ENCODE data around the gene MYB.
A peak's percentile ranks its signal among the peaks of the same experiment; 100 is the strongest.

MYB gene

DNA sequence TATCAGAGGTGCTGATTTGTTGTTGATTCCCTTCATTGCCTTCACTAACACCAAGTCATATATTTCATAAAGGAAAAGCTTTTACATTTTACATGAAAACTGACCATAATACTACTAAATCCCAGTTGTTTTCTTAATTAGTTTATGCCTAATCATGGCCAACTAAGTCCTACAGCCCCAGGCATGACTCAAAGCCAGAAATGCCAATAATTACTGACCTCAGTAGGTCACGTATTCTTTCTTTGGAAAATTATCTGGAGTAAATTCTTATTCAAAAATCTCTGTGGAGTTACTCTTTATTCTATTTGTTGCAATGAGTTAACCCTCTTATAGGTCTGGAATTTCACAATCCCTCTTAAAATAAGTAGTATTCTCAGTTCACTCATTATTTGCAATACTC is 13.5 kb upstream of the MYB start:
- no peak overlapping the region for H3K4me3 ChIP-seq (ENCODE audit: low read length)
- no peaks in the 10 kb centered on the region for H3K27me3 ChIP-seq (ENCODE audit: control insufficient read depth, insufficient read depth, low read length)
- no peaks in the 10 kb centered on the region for H3K4me1 ChIP-seq (ENCODE audit: control insufficient read depth, low read depth, low read length)
- H3K9ac ChIP-seq (ENCODE audit: low read length) = no peak overlapping the region
- no peaks in the 10 kb centered on the region for H3K9me3 ChIP-seq (ENCODE audit: control insufficient read depth, low read depth, low read length)
- no peaks in the 10 kb centered on the region for H3K36me3 ChIP-seq (ENCODE audit: control insufficient read depth, low read depth, low read length)
- no peak overlapping the region for H3K27ac ChIP-seq (ENCODE audit: low read length)

GRCh38 chr6:135168766-135169165 is 12.3 kb upstream of the MYB start:
- no peaks in the 10 kb centered on the region for H3K4me1 ChIP-seq (ENCODE audit: control insufficient read depth, low read depth, low read length)
- H3K4me3 ChIP-seq (ENCODE audit: low read length) = no peak overlapping the region
- no peaks in the 10 kb centered on the region for H3K36me3 ChIP-seq (ENCODE audit: control insufficient read depth, low read depth, low read length)
- H3K27ac ChIP-seq (ENCODE audit: low read length) = no peak overlapping the region
- H3K9ac ChIP-seq (ENCODE audit: low read length) = no peak overlapping the region
- no peaks in the 10 kb centered on the region for H3K27me3 ChIP-seq (ENCODE audit: control insufficient read depth, insufficient read depth, low read length)
- H3K9me3 ChIP-seq (ENCODE audit: control insufficient read depth, low read depth, low read length) = no peaks in the 10 kb centered on the region

GRCh38 chr6:135170238-135170637 is 10.9 kb upstream of the MYB start:
- Histone ChIP-seq H3K27ac (ENCODE audit: low read length) (no peak overlapping the region), H3K36me3 (ENCODE audit: control insufficient read depth, low read depth, low read length) (no peaks in the 10 kb centered on the region), H3K4me1 (ENCODE audit: control insufficient read depth, low read depth, low read length) (no peaks in the 10 kb centered on the region), H3K27me3 (ENCODE audit: control insufficient read depth, insufficient read depth, low read length) (no peaks in the 10 kb centered on the region), H3K9ac (ENCODE audit: low read length) (no peak overlapping the region), H3K4me3 (ENCODE audit: low read length) (no peak overlapping the region), H3K9me3 (ENCODE audit: control insufficient read depth, low read depth, low read length) (no peaks in the 10 kb centered on the region)

DNA sequence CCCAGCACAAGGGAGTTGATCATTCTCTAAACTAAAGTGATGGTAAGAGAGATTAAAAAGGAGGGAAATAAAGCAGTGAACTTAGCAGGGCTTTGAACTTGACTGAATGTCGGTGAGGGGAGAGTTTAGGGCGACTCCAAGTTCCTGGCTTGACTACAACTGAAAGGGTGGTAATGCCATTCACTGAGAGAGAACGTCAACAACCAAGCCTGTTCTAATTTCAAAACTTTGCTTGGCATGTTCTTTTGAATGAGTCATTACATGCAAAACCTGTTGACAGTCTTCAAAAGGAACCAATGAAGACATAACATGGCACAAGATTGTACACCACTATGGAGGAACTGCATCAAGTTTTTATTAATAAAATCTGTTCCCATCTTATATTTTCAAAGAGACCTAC is 10.3 kb upstream of the MYB start:
- Histone ChIP-seq H3K9me3 (ENCODE audit: control insufficient read depth, low read depth, low read length) (no peaks in the 10 kb centered on the region), H3K4me3 (ENCODE audit: low read length) (no peak overlapping the region), H3K36me3 (ENCODE audit: control insufficient read depth, low read depth, low read length) (no peaks in the 10 kb centered on the region), H3K27me3 (ENCODE audit: control insufficient read depth, insufficient read depth, low read length) (no peaks in the 10 kb centered on the region), H3K4me1 (ENCODE audit: control insufficient read depth, low read depth, low read length) (no peaks in the 10 kb centered on the region), H3K9ac (ENCODE audit: low read length) (no peak overlapping the region), H3K27ac (ENCODE audit: low read length) (no peak overlapping the region)

DNA sequence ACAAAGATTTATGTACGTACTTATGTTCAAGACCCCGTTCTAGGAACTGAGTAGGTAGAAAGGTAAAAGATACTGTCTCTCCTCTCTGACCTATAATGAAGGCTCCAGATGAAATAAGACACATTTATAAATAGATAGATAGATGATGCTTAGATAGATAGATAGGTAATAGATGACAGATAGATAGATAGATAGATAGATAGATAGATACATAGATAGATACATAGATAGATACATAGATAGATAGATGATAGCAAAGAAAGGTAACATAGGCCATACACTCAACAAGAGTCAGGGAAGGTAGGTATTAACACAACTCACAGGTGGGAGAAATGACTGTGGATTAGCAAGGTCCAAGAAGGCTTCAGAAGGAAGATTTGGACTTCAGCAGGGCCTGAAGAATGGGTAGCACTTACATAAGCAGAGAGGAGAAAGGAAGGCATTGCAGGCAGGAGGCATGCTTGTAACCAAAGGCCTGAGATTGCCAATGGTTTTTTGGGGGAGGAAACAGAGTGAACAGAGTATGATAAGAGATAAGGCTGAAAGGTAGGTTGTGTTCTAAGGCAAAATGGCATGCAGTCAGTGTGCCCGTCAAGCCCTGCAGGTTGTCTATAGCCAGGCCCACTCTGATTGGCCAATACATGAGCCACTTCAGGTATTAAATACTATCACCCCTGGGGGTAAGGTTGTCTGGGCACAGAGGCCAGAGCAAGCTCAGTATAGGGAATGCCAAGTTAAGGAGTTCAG is 7.7 kb upstream of the MYB start:
- Histone ChIP-seq H3K4me3 (ENCODE audit: low read length) (no peak overlapping the region), H3K27ac (ENCODE audit: low read length) (no peak overlapping the region), H3K36me3 (ENCODE audit: control insufficient read depth, low read depth, low read length) (no peaks in the 10 kb centered on the region), H3K9ac (ENCODE audit: low read length) (no peak overlapping the region), H3K27me3 (ENCODE audit: control insufficient read depth, insufficient read depth, low read length) (no peaks in the 10 kb centered on the region), H3K9me3 (ENCODE audit: control insufficient read depth, low read depth, low read length) (no peaks in the 10 kb centered on the region), H3K4me1 (ENCODE audit: control insufficient read depth, low read depth, low read length) (no peaks in the 10 kb centered on the region)

- Histone ChIP-seq H3K36me3 (ENCODE audit: control insufficient read depth, low read depth, low read length) (no peaks in the 10 kb centered on the region), H3K9ac (ENCODE audit: low read length) (no peak overlapping the region), H3K27me3 (ENCODE audit: control insufficient read depth, insufficient read depth, low read length) (no peaks in the 10 kb centered on the region), H3K4me3 (ENCODE audit: low read length) (no peak overlapping the region), H3K4me1 (ENCODE audit: control insufficient read depth, low read depth, low read length) (no peaks in the 10 kb centered on the region), H3K9me3 (ENCODE audit: control insufficient read depth, low read depth, low read length) (no peaks in the 10 kb centered on the region), H3K27ac (ENCODE audit: low read length) (no peak overlapping the region)
Measured at GRCh38 chr6:135173989-135174484, 7.1 kb upstream of the MYB start.

GRCh38 chr6:135176058-135176457 is 5.0 kb upstream of the MYB start:
- Histone ChIP-seq H3K9ac (ENCODE audit: low read length) (no peak overlapping the region), H3K27ac (ENCODE audit: low read length) (no peak overlapping the region), H3K4me3 (ENCODE audit: low read length) (no peak overlapping the region), H3K27me3 (ENCODE audit: control insufficient read depth, insufficient read depth, low read length) (peaks cover 7% of the 10 kb centered on the region), H3K4me1 (ENCODE audit: control insufficient read depth, low read depth, low read length) (peaks cover 3% of the 10 kb centered on the region), H3K9me3 (ENCODE audit: control insufficient read depth, low read depth, low read length) (no peaks in the 10 kb centered on the region), H3K36me3 (ENCODE audit: control insufficient read depth, low read depth, low read length) (no peaks in the 10 kb centered on the region)

- no peak overlapping the region for H3K4me3 ChIP-seq (ENCODE audit: low read length)
- peaks cover 7% of the 10 kb centered on the region for H3K27me3 ChIP-seq (ENCODE audit: control insufficient read depth, insufficient read depth, low read length)
- H3K9ac ChIP-seq (ENCODE audit: low read length) = no peak overlapping the region
- H3K36me3 ChIP-seq (ENCODE audit: control insufficient read depth, low read depth, low read length) = no peaks in the 10 kb centered on the region
- H3K9me3 ChIP-seq (ENCODE audit: control insufficient read depth, low read depth, low read length) = no peaks in the 10 kb centered on the region
- no peak overlapping the region for H3K27ac ChIP-seq (ENCODE audit: low read length)
- peaks cover 3% of the 10 kb centered on the region for H3K4me1 ChIP-seq (ENCODE audit: control insufficient read depth, low read depth, low read length)
Measured at GRCh38 chr6:135176464-135176863, 4.6 kb upstream of the MYB start.

GRCh38 chr6:135179372-135179771 is 1.7 kb upstream of the MYB start:
- peaks cover 8% of the 10 kb centered on the region for H3K4me1 ChIP-seq (ENCODE audit: control insufficient read depth, low read depth, low read length)
- no peaks in the 10 kb centered on the region for H3K36me3 ChIP-seq (ENCODE audit: control insufficient read depth, low read depth, low read length)
- H3K9ac ChIP-seq (ENCODE audit: low read length) = no peak overlapping the region
- no peak overlapping the region for H3K4me3 ChIP-seq (ENCODE audit: low read length)
- H3K27ac ChIP-seq (ENCODE audit: low read length) = no peak overlapping the region
- H3K27me3 ChIP-seq (ENCODE audit: control insufficient read depth, insufficient read depth, low read length) = peaks cover 36% of the 10 kb centered on the region
- no peaks in the 10 kb centered on the region for H3K9me3 ChIP-seq (ENCODE audit: control insufficient read depth, low read depth, low read length)

DNA sequence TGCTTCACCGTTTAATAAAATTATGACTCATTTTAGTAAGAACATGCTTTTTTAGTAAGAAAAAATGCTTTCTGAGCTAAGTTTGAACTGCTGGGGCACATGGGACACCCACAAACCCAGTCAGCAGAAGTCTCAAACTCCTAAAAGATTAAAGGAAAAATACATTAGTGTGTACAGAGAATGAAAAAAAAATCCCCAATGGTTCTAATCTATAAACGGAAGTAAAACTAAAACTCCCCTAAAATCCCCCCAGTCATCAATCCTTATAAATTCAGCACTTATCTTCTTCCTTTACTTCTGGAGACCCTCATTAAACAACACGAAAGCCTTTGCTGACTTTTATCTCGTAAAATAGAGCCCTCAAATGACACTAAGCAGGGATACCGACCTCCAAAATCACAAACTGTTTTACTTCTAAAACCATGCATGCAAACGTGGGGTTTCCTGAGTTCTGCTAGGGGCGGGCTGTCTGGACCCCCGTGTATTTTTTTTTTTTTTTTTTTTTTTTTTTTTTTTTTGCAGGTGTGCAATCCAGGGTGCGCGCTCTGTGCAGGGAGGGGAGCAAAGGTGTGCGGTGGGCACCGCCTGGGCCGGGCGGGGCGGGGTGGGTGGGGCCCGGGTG is 1.1 kb upstream of the MYB start:
- Histone ChIP-seq H3K4me3 (ENCODE audit: low read length) (peak overlapping the region; percentile 82), H3K9ac (ENCODE audit: low read length) (no peak overlapping the region), H3K9me3 (ENCODE audit: control insufficient read depth, low read depth, low read length) (no peaks in the 10 kb centered on the region), H3K4me1 (ENCODE audit: control insufficient read depth, low read depth, low read length) (peaks cover 10% of the 10 kb centered on the region), H3K27ac (ENCODE audit: low read length) (no peak overlapping the region), H3K36me3 (ENCODE audit: control insufficient read depth, low read depth, low read length) (no peaks in the 10 kb centered on the region), H3K27me3 (ENCODE audit: control insufficient read depth, insufficient read depth, low read length) (peaks cover 43% of the 10 kb centered on the region)

DNA sequence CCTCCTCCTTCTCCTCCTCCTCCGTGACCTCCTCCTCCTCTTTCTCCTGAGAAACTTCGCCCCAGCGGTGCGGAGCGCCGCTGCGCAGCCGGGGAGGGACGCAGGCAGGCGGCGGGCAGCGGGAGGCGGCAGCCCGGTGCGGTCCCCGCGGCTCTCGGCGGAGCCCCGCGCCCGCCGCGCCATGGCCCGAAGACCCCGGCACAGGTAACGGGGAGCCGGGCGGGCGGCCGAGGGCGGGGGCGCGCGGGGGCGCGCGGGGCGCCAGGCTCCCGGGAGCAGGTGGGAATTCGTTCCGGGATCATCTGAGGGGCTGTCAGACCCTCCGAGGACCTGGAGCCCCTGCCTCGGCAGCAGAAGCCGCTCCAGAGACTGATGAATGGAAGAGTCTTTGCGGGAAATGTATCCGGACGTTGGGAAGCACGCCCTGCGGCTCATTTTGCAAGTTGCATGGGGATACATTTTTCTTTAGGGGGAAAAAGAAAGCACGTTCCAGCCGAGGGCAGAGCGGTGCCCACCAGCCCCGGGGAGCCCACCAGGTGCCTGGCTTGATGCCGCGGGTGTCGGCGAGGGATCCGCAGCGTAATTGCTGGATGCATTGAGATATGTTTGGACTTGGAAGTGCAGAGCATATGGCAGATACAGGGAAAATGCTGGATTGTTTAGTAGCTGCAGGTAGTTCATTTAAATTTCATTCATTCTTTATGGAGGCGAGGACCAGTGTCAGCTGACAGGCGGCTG is 394 bp downstream of the MYB start:
- H3K4me1 ChIP-seq (ENCODE audit: control insufficient read depth, low read depth, low read length) = peaks cover 10% of the 10 kb centered on the region
- no peak overlapping the region for H3K27ac ChIP-seq (ENCODE audit: low read length)
- peak overlapping the region; percentile 81 for H3K4me3 ChIP-seq (ENCODE audit: low read length)
- H3K9ac ChIP-seq (ENCODE audit: low read length) = peak overlapping the region; percentile 15
- H3K36me3 ChIP-seq (ENCODE audit: control insufficient read depth, low read depth, low read length) = peaks cover 3% of the 10 kb centered on the region
- H3K9me3 ChIP-seq (ENCODE audit: control insufficient read depth, low read depth, low read length) = no peaks in the 10 kb centered on the region
- H3K27me3 ChIP-seq (ENCODE audit: control insufficient read depth, insufficient read depth, low read length) = peaks cover 43% of the 10 kb centered on the region

All from iPS-18a (cell line).